ENCODE results near the gene KRT10. TPM values are rescaled to one million over a fixed set of nuclear protein-coding genes. Genes with fewer than 3 reads are reported as not detected.

KRT10 gene
- total RNA-seq, 2 experiments from 2014 or later: 32.2 to 37.1 TPM

DNA sequence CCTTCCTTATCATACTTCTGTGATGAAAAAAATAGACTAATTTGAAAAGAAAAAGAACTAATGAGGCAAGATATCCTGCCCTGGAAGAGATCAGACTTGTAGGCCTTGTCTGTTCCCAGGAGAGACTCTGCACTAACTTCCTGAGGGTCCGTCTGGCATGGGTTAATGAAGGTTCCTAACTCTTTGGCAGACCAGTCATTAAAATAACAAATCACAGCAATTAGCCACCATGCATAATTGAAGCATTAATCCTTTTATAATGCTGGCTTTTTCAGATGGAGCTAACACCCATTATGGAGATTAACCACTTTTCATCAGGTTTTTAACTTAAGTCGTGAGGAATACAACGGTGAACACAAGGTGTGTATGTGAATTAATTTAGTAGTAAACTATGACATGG is 10.4 kb upstream of the KRT10 start:
- intact Hi-C loops (cut with DNase I, micrococcal nuclease): no loop called here
- no peak for ATAC-seq (ENCODE audit: poor library complexity)
- H3K4me3 Mint-ChIP-seq: no peak overlapping the region

GRCh38 chr17:40830085-40830776 is 7.8 kb upstream of the KRT10 start:
- Histone ChIP-seq H3K36me3 (ENCODE audit: insufficient read depth, low read length) (peaks cover 5% of the 10 kb centered on the region), H3K4me3 (ENCODE audit: low read length) (no peak overlapping the region), H3K27me3 (ENCODE audit: control insufficient read depth in 1 of 2, insufficient read depth in 2 of 2, low read length in 2 of 2) (no peaks in the 10 kb centered on the region), H3K9me3 (ENCODE audit: control insufficient read depth in 1 of 2, insufficient read depth in 1 of 2, low read length in 2 of 2) (no peaks in the 10 kb centered on the region), H3K27ac (ENCODE audit: low read depth in 1 of 2, low read length in 2 of 2) (no peak overlapping the region), H3K4me1 (ENCODE audit: insufficient read depth, low read length) (no peaks in the 10 kb centered on the region)
- intact Hi-C loops (cut with DNase I, micrococcal nuclease): no loop called here
- ChIA-PET POLR2A (interaction anchor here (0.7 kb wide), 1 partner anchor 176 kb away, joined by 3 read pairs; no protein-coding TSS in a partner anchor), CTCF (no interaction called here)
- Mint-ChIP-seq H3K36me3 (ENCODE audit: low read depth) (peaks cover 4% of the 10 kb centered on the region), H3K27ac (no peak overlapping the region), H3K4me3 (no peak overlapping the region), H3K4me1 (ENCODE audit: low read depth) (peaks cover 5% of the 10 kb centered on the region), H3K9me3 (no peaks in the 10 kb centered on the region), H3K27me3 (peaks cover 12% of the 10 kb centered on the region)
- no peak for ATAC-seq (ENCODE audit: poor library complexity)
- DNase-seq: no peak
- TF ChIP-seq, protein P1, sequence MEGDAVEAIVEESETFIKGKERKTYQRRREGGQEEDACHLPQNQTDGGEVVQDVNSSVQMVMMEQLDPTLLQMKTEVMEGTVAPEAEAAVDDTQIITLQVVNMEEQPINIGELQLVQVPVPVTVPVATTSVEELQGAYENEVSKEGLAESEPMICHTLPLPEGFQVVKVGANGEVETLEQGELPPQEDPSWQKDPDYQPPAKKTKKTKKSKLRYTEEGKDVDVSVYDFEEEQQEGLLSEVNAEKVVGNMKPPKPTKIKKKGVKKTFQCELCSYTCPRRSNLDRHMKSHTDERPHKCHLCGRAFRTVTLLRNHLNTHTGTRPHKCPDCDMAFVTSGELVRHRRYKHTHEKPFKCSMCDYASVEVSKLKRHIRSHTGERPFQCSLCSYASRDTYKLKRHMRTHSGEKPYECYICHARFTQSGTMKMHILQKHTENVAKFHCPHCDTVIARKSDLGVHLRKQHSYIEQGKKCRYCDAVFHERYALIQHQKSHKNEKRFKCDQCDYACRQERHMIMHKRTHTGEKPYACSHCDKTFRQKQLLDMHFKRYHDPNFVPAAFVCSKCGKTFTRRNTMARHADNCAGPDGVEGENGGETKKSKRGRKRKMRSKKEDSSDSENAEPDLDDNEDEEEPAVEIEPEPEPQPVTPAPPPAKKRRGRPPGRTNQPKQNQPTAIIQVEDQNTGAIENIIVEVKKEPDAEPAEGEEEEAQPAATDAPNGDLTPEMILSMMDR (IDR thresholded peaks at IDR 0.05): no peak

More for the DNA sequence above, 10.4 kb upstream of the KRT10 start:
- H3K27me3 Mint-ChIP-seq: no peaks in the 10 kb centered on the region
- peaks cover 5% of the 10 kb centered on the region for H3K36me3 ChIP-seq (ENCODE audit: insufficient read depth, low read length)
- peaks cover 4% of the 10 kb centered on the region for H3K36me3 Mint-ChIP-seq (ENCODE audit: low read depth)
- no peaks in the 10 kb centered on the region for H3K9me3 ChIP-seq (ENCODE audit: control insufficient read depth in 1 of 2, insufficient read depth in 1 of 2, low read length in 2 of 2)
- no peak overlapping the region for H3K4me3 ChIP-seq (ENCODE audit: low read length)
- TF ChIP-seq, protein P1 (IDR thresholded peaks at IDR 0.05): no peak
- H3K4me1 ChIP-seq (ENCODE audit: insufficient read depth, low read length): no peaks in the 10 kb centered on the region
- H3K27ac ChIP-seq (ENCODE audit: low read depth in 1 of 2, low read length in 2 of 2): no peak overlapping the region
- no peak overlapping the region for H3K27ac Mint-ChIP-seq
- H3K27me3 ChIP-seq (ENCODE audit: control insufficient read depth in 1 of 2, insufficient read depth in 2 of 2, low read length in 2 of 2): no peaks in the 10 kb centered on the region
- CTCF ChIA-PET: no interaction called here
- no peaks in the 10 kb centered on the region for H3K9me3 Mint-ChIP-seq
- H3K4me1 Mint-ChIP-seq (ENCODE audit: low read depth): peaks cover 3% of the 10 kb centered on the region
- POLR2A ChIA-PET: interaction anchor here (1.8 kb wide), 1 partner anchor 14 kb away, joined by 9 read pairs; no protein-coding TSS in a partner anchor
- DNase-seq: no peak

GRCh38 chr17:40828454-40829044 is 6.1 kb upstream of the KRT10 start:
- DNase-seq: no peak
- Mint-ChIP-seq H3K36me3 (ENCODE audit: low read depth) (peaks cover 4% of the 10 kb centered on the region), H3K4me1 (ENCODE audit: low read depth) (peaks cover 5% of the 10 kb centered on the region), H3K9me3 (no peaks in the 10 kb centered on the region), H3K27ac (no peak overlapping the region), H3K4me3 (no peak overlapping the region), H3K27me3 (peaks cover 12% of the 10 kb centered on the region)
- intact Hi-C loops (cut with DNase I, micrococcal nuclease): no loop called here
- H3K4me1 ChIP-seq (ENCODE audit: insufficient read depth, low read length): no peaks in the 10 kb centered on the region
- TF ChIP-seq, protein P1 (IDR thresholded peaks at IDR 0.05): no peak
- POLR2A ChIA-PET: interaction anchor here (1.2 kb wide), 1 partner anchor 10 kb away, joined by 5 read pairs; no protein-coding TSS in a partner anchor
- no peak overlapping the region for H3K27ac ChIP-seq (ENCODE audit: low read depth in 1 of 2, low read length in 2 of 2)
- H3K36me3 ChIP-seq (ENCODE audit: insufficient read depth, low read length): no peaks in the 10 kb centered on the region
- CTCF ChIA-PET: no interaction called here
- H3K9me3 ChIP-seq (ENCODE audit: control insufficient read depth in 1 of 2, insufficient read depth in 1 of 2, low read length in 2 of 2): no peaks in the 10 kb centered on the region
- ATAC-seq (ENCODE audit: poor library complexity): no peak
- H3K4me3 ChIP-seq (ENCODE audit: low read length): no peak overlapping the region
- H3K27me3 ChIP-seq (ENCODE audit: control insufficient read depth in 1 of 2, insufficient read depth in 2 of 2, low read length in 2 of 2): no peaks in the 10 kb centered on the region
